HG02885 (cell line): ENCODE data around the gene SLC66A1.

Source experiments
- ATAC-seq: cut with Tn5 transposase; IDR thresholded peaks from one replicate; pipeline ENCODE4 v1.9.1; 2021; ENCODE audit warnings: mild to moderate bottlenecking; ENCODE audit not compliant: unreplicated experiment, poor library complexity

Gene SLC66A1

GRCh38 chr1:19341201-19342061 lies 29.3 kb downstream of the SLC66A1 start:
- no peak for ATAC-seq

GRCh38 chr1:19342062-19342750 lies 30.1 kb downstream of the SLC66A1 start:
- no peak for ATAC-seq

GRCh38 chr1:19342894-19343616 lies 30.9 kb downstream of the SLC66A1 start:
- no peak for ATAC-seq

GRCh38 chr1:19343617-19344350 lies 31.7 kb downstream of the SLC66A1 start:
- no peak for ATAC-seq

GRCh38 chr1:19344372-19344810 lies 32.3 kb downstream of the SLC66A1 start:
- ATAC-seq: no peak

- ATAC-seq: no peak
Observed at GRCh38 chr1:19344831-19345230, 32.7 kb downstream of the SLC66A1 start.

GRCh38 chr1:19345391-19345790 lies 33.3 kb downstream of the SLC66A1 start:
- ATAC-seq: no peak

- no peak for ATAC-seq
Observed at GRCh38 chr1:19346026-19346425, 33.9 kb downstream of the SLC66A1 start.

- no peak for ATAC-seq
Observed at GRCh38 chr1:19347533-19348172, 35.5 kb downstream of the SLC66A1 start.

- ATAC-seq: no peak
Observed at GRCh38 chr1:19348441-19349198, 36.5 kb downstream of the SLC66A1 start.

- no peak for ATAC-seq
Observed at GRCh38 chr1:19349999-19350398, 37.9 kb downstream of the SLC66A1 start.

GRCh38 chr1:19350566-19350965 lies 38.4 kb downstream of the SLC66A1 start:
- ATAC-seq: no peak

- no peak for ATAC-seq
Observed at GRCh38 chr1:19351873-19352272, 39.7 kb downstream of the SLC66A1 start.

- no peak for ATAC-seq
Observed at GRCh38 chr1:19352839-19353238, 40.7 kb downstream of the SLC66A1 start.

GRCh38 chr1:19353596-19353995 lies 41.5 kb downstream of the SLC66A1 start:
- no peak for ATAC-seq

GRCh38 chr1:19354531-19354981 lies 42.4 kb downstream of the SLC66A1 start:
- ATAC-seq: no peak

GRCh38 chr1:19356266-19356665 lies 44.1 kb downstream of the SLC66A1 start:
- no peak for ATAC-seq

- ATAC-seq: no peak
Observed at GRCh38 chr1:19357299-19357986, 45.3 kb downstream of the SLC66A1 start.
